HL-60 (cell line): Measurements from ENCODE around the gene ODR4.

Experiments used
- DNase-seq, 2 experiments: peaks; one replicate each; pipeline ENCODE4 v3.0.0-alpha.2; 2010 to 2020; ENCODE audit warnings: low read depth in 1 of 2, low spot score in 1 of 2
- H3K27ac ChIP-seq: fragments of 250-450 bp; sonication (Bioruptor Pico); replicated peaks from 2 replicates; pipeline ENCODE4 v1.5.1; 2020; ENCODE audit warnings: mild to moderate bottlenecking, moderate library complexity
- H3K27me3 ChIP-seq: fragments of 250-450 bp; sonication (Bioruptor Pico); 2 replicates; pipeline ENCODE4 v1.5.1; 2021; ENCODE audit warnings: mild to moderate bottlenecking, moderate library complexity; ENCODE audit not compliant: insufficient read depth, poor library complexity, severe bottlenecking
- H3K4me3 ChIP-seq: replicated peaks from 2 replicates; pipeline ENCODE4 v1.5.1; 2011; ENCODE audit warnings: mild to moderate bottlenecking, control low read depth, low read length; ENCODE audit not compliant: insufficient read depth
- CTCF ChIP-seq: IDR thresholded peaks from one replicate; pipeline ENCODE4 v1.5.1; 2011; ENCODE audit warnings: low read length, control low read depth, inconsistent platforms; ENCODE audit not compliant: insufficient read depth
- GABPA ChIP-seq: IDR thresholded peaks from 2 replicates; pipeline ENCODE4 v1.6.1; 2012; ENCODE audit warnings: low read depth
- POLR2AphosphoS5 ChIP-seq: IDR thresholded peaks from 2 replicates; pipeline ENCODE4 v1.6.1; 2012; ENCODE audit warnings: low read depth
- REST ChIP-seq: IDR thresholded peaks from 2 replicates; pipeline ENCODE4 v1.6.1; 2012; ENCODE audit warnings: low read depth; ENCODE audit not compliant: insufficient replicate concordance
- SPI1 ChIP-seq: IDR thresholded peaks from 2 replicates; pipeline ENCODE4 v1.6.1; 2012; ENCODE audit warnings: low read depth, mild to moderate bottlenecking, borderline replicate concordance

Gene ODR4

GRCh38 chr1:186429017-186429416 is 53.4 kb downstream of the ODR4 start:
- TF ChIP-seq POLR2AphosphoS5 (no peak), SPI1 (no peak), REST (no peak), GABPA (no peak), CTCF (no peak)
- DNase-seq: peak in 1 of 2 experiments; percentile 27
- Histone ChIP-seq H3K27me3 (no peaks in the 10 kb centered on the region), H3K4me3 (no peak overlapping the region), H3K27ac (peak overlapping the region; percentile 50; the same call in 1 of the 2 replicates)

GRCh38 chr1:186435336-186435735 is 59.7 kb downstream of the ODR4 start:
- TF ChIP-seq GABPA (no peak), REST (no peak), SPI1 (no peak), CTCF (no peak), POLR2AphosphoS5 (no peak)
- peak; percentile 49 to 66 for DNase-seq
- no peak overlapping the region for H3K27ac ChIP-seq
- no peak overlapping the region for H3K4me3 ChIP-seq
- no peaks in the 10 kb centered on the region for H3K27me3 ChIP-seq

GRCh38 chr1:186438567-186438966 is 62.9 kb downstream of the ODR4 start:
- no peak for DNase-seq
- TF ChIP-seq POLR2AphosphoS5 (no peak), CTCF (no peak), GABPA (no peak), REST (no peak), SPI1 (no peak)
- Histone ChIP-seq H3K27me3 (no peaks in the 10 kb centered on the region), H3K27ac (no peak overlapping the region), H3K4me3 (no peak overlapping the region)
